GM19463 (cell line): ENCODE measurements around the gene NT5C3B.
"Not testable (repeated sequence)": the region's sequence is repeated elsewhere in the genome, so short reads cannot be mapped to it uniquely, and the experiment has no call there.

ENCODE experiments used
- ATAC-seq: cut with Tn5 transposase; IDR thresholded peaks from one replicate; pipeline ENCODE4 v1.9.1; 2021; ENCODE audit warnings: mild to moderate bottlenecking, moderate library complexity; ENCODE audit not compliant: unreplicated experiment

The NT5C3B gene

DNA sequence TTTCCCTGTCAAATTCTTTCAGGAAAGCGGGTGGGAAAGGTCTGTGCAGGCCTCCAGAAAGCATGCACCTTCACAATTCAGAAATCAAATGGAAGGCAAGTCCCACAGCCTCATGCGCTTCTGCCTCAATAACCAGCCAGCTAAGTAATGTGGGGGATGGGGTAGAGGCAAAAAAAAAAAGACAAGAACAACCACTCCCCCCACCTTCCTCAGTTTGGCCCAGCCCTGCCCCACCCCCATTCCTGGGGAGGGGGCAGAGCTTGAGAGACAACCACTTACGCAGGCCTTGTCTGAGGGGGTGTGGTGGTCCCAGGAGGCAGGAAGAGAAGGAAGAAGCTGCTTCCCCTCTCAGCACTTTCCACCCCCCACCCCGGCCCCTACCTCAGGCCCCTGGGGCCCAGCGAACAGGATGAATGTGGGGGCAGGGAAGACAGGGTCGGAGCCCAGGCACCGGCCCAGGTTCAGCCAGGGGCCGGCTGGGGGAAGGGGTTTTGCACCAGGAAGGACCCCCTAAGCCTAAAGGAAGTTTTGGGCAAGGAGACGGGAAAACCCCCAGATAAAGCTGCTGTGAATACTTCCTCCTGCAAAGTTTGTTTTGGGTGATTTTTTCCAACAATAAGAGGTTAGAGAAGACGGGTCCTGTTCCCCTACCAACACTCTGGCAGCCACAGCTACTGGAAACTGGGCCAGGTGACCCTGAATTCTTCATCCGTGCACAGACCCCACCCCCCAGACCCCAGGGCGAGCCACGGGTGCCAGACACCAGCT is 50.8 kb downstream of the NT5C3B start:
- no peak for ATAC-seq

GRCh38 chr17:41784207-41784744 is 51.8 kb downstream of the NT5C3B start:
- no peak for ATAC-seq

- no peak for ATAC-seq
Observed at GRCh38 chr17:41782142-41782541, 53.9 kb downstream of the NT5C3B start.

DNA sequence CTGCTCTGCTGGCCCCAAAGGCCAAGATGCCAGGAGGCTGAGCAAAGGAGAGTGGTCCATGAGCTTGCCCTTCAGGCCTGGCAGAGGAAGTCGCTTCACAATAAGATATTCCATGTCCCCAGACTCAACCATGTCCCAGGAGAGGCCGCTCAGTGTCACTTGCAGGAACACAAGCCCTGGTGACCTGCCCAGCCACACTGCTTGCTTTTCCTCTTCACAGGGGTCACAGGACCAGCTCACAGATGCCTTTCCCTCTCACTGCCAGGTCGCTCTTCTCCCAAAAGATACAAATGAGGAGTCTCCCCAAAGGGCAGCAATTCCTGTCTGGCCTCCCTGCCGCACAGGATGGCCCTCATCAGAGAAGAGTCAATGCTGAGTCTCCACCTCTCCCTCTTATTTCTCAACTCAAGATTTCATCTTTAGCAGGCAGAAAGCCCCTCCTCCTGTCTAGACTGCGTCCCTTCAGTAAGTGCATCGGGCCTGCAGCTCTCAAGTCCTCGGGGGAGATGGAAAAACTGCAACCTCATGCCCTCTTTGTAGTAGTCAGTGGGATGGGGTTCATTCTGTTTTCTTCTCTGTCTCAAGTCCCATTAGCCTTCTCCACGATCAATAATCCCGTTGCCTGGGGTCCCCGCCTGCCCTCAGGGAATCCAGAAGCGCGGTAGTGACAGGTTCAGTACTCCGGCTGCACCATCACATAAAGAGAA is 54.5 kb downstream of the NT5C3B start:
- ATAC-seq = no peak

DNA sequence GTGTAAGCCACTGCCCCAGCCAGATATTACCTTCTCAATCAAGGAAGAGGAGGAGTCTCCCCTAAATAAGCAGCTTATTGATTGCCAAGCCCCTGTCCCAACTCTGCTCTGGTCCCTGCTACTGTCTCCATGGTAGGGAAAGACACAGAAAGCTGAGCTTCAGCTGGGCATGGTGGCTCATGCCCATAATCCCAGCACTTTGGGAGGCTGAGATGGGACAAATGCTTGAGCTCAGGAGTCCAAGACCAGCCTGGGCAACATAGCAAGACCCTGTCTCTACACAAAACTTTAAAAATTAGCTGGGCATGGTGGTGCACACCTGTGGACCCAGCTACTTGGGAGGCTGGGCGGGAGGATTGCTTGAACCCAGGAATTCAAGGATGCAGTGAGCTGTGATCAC is 56.1 kb downstream of the NT5C3B start:
- no peak for ATAC-seq

GRCh38 chr17:41777574-41778188 is 58.4 kb downstream of the NT5C3B start:
- ATAC-seq = no peak

DNA sequence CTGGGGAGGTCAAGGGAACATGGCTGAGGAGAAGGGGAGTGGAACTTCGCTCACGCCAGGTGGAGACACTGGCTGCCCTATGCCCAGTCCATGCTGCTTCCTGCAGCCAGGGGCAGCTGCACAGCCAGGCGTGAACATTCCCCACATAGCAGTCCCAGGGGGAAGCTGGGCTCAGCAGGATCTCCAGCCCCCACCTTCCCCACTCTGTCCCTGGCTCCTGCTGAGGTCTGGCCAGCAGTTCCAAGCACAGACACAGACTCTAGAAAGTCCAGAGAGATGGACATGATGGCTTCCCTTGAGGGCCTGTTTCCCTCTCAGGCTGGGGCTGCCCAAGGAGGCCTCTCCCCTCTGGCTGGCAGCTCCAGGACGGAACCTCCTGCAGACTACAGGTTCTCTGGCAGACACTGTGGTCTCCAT is 58.9 kb downstream of the NT5C3B start:
- no peak for ATAC-seq

GRCh38 chr17:41776262-41776900 is 59.7 kb downstream of the NT5C3B start:
- ATAC-seq = not testable (repeated sequence)

DNA sequence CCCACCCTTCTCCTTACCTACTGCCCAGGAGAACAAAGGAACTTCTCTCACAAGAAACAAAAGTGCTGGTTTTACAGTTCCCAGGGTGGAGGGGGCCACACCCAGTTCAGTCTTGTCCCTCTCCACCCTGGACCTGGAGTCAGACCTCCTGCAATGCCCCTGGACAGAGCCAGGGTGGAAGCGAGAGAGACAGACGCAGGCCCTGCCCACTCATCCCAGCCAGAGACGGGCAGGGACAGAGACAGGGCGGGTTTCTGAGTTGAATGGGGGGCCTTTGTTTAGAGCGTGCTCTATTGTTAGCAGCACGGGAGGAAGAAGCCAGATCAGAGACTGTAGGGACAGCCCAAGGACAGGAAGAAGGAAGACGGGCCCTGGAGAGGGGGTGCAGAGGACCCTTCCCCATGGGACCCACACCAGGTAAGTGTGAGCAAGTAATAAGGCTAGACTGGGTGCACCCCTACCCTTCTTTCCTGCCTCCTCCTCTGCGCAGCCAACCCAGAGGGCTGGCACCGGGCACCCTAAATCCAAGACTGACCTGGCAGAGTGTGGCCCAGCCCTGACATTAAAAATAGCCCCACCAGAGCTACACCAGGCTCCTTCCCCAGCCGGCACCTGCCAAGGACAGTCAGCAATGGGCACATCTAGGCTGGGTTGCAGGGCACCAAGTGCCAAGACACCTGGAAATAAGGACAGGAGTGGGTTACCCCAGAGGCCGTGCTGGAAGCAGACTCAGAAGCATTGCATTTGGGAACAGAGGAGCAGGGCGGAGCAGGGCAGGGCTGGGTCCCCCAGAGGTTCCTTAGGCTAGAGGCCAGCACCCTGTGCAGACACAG is 60.4 kb downstream of the NT5C3B start:
- no peak for ATAC-seq
